Measurements from ENCODE around the gene CCDC106.

The CCDC106 gene

GRCh38 chr19:55635856-55636440 is 12.1 kb upstream of the CCDC106 start:
- DNase-seq (ENCODE audit: low spot score), result no peak

GRCh38 chr19:55636723-55637122 is 11.3 kb upstream of the CCDC106 start:
- DNase-seq (ENCODE audit: low spot score), result no peak

GRCh38 chr19:55637534-55637933 is 10.5 kb upstream of the CCDC106 start:
- DNase-seq (ENCODE audit: low spot score), result no peak

- DNase-seq (ENCODE audit: low spot score), result peak; percentile 70
These were observed 9.1 kb upstream of the CCDC106 start for GRCh38 chr19:55638864-55639359.

- DNase-seq (ENCODE audit: low spot score), result peak; percentile 72
These were observed 7.9 kb upstream of the CCDC106 start for GRCh38 chr19:55640043-55640576.

- DNase-seq (ENCODE audit: low spot score), result peak; percentile 53
These were observed 7.2 kb upstream of the CCDC106 start, which contains the start of gene ZNF580 for GRCh38 chr19:55640577-55641425. Gene ZNF580, plus strand, starts transcription at chr19:55641002. Its CDS starts 1,507 bp downstream, at chr19:55642509.

GRCh38 chr19:55641426-55642152 is 6.4 kb upstream of the CCDC106 start:
- DNase-seq (ENCODE audit: low spot score), result peak; percentile 26

GRCh38 chr19:55642153-55643002 is 5.6 kb upstream of the CCDC106 start:
- no peak for DNase-seq (ENCODE audit: low spot score)

GRCh38 chr19:55643003-55643886 is 4.8 kb upstream of the CCDC106 start, which contains the start of gene ZNF581:
Gene ZNF581, plus strand, starts transcription at chr19:55643649. Its CDS starts 923 bp downstream, at chr19:55644572.
- DNase-seq (ENCODE audit: low spot score), result peak; percentile 81

- no peak for DNase-seq (ENCODE audit: low spot score)
These were observed 4.2 kb upstream of the CCDC106 start for GRCh38 chr19:55643887-55644176.

- DNase-seq (ENCODE audit: low spot score), result no peak
These were observed 3.7 kb upstream of the CCDC106 start for GRCh38 chr19:55644191-55644833.

GRCh38 chr19:55644842-55645511 is 3.0 kb upstream of the CCDC106 start:
- no peak for DNase-seq (ENCODE audit: low spot score)

GRCh38 chr19:55645512-55645881 is 2.5 kb upstream of the CCDC106 start:
- DNase-seq (ENCODE audit: low spot score), result no peak

- DNase-seq (ENCODE audit: low spot score), result no peak
These were observed 902 bp upstream of the CCDC106 start for GRCh38 chr19:55646889-55647731.

GRCh38 chr19:55648585-55649267 is 714 bp downstream of the CCDC106 start:
- no peak for DNase-seq (ENCODE audit: low spot score)

GRCh38 chr19:55649268-55650125 is 1.5 kb downstream of the CCDC106 start:
- no peak for DNase-seq (ENCODE audit: low spot score)

GRCh38 chr19:55650126-55650557 is 2.1 kb downstream of the CCDC106 start:
- DNase-seq (ENCODE audit: low spot score), result no peak

All from CD4-positive, alpha-beta T cell treated with Interleukin-15 for 4 hours (primary cell).